Ascending aorta (tissue), 2 donors: Measurements from ENCODE around the gene FBXO28. TPM values are rescaled to one million over a fixed set of nuclear protein-coding genes. Genes with fewer than 3 reads are reported as not detected.

Experiments used
- DNase-seq, 2 donors: peaks; one replicate each; pipeline ENCODE4 v3.0.0-alpha.2; 2019; ENCODE audit warnings: low spot score in 2 of 2
- H3K27ac ChIP-seq, 2 donors: fragments of 200-600 bp; sonication (generic); one replicate each; pipeline ENCODE4 v1.5.1; 2016 to 2017; ENCODE audit warnings: mild to moderate bottlenecking in 1 of 2
- H3K27me3 ChIP-seq: fragments of 200-600 bp; sonication (generic); one replicate; pipeline ENCODE4 v1.5.1; 2017
- H3K36me3 ChIP-seq, 2 donors: fragments of 200-600 bp; sonication (generic); one replicate each; pipeline ENCODE4 v1.5.1; 2016
- H3K4me1 ChIP-seq, 2 donors: fragments of 200-600 bp; sonication (generic); one replicate each; pipeline ENCODE4 v1.5.1; 2016 to 2017; ENCODE audit warnings: mild to moderate bottlenecking in 1 of 2
- H3K4me3 ChIP-seq, 2 donors: fragments of 200-600 bp; sonication (generic); one replicate each; pipeline ENCODE4 v1.5.1; 2016 to 2017; ENCODE audit warnings: mild to moderate bottlenecking in 1 of 2
- H3K9me3 ChIP-seq, 2 donors: fragments of 200-600 bp; sonication (generic); one replicate each; pipeline ENCODE4 v1.5.1; 2016
- intact Hi-C: fragments of 100-400 bp; cut with DNase I; formaldehyde crosslinking; loops from one replicate; pipeline ENCODE4 v1.15.1; 2023
- total RNA-seq: library from RNA; depleted of rRNA; stranded (reverse); fragments of >200 nt; gene quantifications from one replicate; pipeline ENCODE4 v1.1.0, GENCODE V29; 2016
- TF ChIP-seq, protein P1 (sequence below), 3 experiments: fragments of 200-600 bp in 2 of 3; fragments of 450-650 bp in 1 of 3; sonication (generic) in 2 of 3; IDR thresholded peaks; one replicate each; pipeline ENCODE4 v1.5.1; 2016 to 2019; ENCODE audit warnings: antibody characterized with exemption in 3 of 3, mild to moderate bottlenecking in 1 of 3, moderate library complexity in 1 of 3

Gene FBXO28
- total RNA-seq, 1 donor from 2014 or later = 4.8 TPM

DNA sequence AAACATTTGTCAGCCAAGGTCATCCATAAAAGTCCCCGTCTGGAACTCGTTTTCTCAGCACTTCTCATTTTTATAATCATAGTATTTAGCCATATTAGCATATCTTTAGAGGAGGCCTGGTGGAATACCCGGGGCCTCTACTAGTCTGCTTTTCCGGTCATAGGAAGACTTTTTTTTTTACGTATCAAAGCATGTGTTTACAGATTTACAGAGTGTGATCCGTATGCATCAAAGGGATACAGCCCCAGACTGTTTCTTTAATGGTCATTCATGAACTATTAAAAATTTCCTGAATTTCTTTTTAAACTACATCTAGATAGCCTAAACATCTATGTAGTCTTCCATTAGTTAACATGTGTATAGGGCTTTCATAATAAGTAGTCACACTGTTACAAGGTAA is 45.6 kb downstream of the FBXO28 start:
- no peaks in the 10 kb centered on the region for H3K4me1 ChIP-seq
- no peaks in the 10 kb centered on the region for H3K9me3 ChIP-seq
- no peak overlapping the region for H3K27ac ChIP-seq
- no peak overlapping the region for H3K4me3 ChIP-seq
- intact Hi-C loops = no loop called here
- TF ChIP-seq, protein P1, sequence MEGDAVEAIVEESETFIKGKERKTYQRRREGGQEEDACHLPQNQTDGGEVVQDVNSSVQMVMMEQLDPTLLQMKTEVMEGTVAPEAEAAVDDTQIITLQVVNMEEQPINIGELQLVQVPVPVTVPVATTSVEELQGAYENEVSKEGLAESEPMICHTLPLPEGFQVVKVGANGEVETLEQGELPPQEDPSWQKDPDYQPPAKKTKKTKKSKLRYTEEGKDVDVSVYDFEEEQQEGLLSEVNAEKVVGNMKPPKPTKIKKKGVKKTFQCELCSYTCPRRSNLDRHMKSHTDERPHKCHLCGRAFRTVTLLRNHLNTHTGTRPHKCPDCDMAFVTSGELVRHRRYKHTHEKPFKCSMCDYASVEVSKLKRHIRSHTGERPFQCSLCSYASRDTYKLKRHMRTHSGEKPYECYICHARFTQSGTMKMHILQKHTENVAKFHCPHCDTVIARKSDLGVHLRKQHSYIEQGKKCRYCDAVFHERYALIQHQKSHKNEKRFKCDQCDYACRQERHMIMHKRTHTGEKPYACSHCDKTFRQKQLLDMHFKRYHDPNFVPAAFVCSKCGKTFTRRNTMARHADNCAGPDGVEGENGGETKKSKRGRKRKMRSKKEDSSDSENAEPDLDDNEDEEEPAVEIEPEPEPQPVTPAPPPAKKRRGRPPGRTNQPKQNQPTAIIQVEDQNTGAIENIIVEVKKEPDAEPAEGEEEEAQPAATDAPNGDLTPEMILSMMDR (IDR thresholded peaks at IDR 0.05) = no peak
- H3K36me3 ChIP-seq = peaks cover 26 to 43% of the 10 kb centered on the region in 2 donors
- H3K27me3 ChIP-seq = no peaks in the 10 kb centered on the region
- no peak for DNase-seq

DNA sequence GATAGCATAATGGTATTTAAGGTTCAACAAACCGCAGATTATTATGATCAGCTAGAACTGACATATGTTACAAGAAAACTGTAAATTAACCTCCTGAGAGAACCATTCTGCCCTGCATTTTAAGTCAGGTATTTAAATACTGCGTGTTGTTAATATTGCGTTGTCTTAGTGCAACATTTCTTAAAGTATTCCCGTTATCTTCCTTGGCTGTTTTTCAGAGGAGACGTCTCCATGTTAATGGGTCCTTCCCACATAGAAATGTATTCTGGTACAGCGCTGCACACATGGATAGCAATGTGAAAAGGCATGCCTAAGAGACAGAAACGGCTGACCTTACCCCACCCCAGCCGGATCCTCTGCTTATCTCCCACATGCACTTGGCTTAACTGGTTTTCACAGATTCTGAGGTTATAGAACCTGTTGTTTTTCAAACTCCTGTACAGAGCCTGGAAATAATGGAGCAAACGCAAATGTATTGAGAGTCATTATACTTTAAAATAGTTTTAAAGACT is 46.3 kb downstream of the FBXO28 start:
- peaks cover 26 to 43% of the 10 kb centered on the region in 2 donors for H3K36me3 ChIP-seq
- intact Hi-C loops = no loop called here
- H3K4me3 ChIP-seq = no peak overlapping the region
- H3K4me1 ChIP-seq = no peaks in the 10 kb centered on the region
- no peak for DNase-seq
- TF ChIP-seq, protein P1 (IDR thresholded peaks at IDR 0.05) = no peak
- H3K27ac ChIP-seq = no peak overlapping the region
- no peaks in the 10 kb centered on the region for H3K27me3 ChIP-seq
- no peaks in the 10 kb centered on the region for H3K9me3 ChIP-seq

DNA sequence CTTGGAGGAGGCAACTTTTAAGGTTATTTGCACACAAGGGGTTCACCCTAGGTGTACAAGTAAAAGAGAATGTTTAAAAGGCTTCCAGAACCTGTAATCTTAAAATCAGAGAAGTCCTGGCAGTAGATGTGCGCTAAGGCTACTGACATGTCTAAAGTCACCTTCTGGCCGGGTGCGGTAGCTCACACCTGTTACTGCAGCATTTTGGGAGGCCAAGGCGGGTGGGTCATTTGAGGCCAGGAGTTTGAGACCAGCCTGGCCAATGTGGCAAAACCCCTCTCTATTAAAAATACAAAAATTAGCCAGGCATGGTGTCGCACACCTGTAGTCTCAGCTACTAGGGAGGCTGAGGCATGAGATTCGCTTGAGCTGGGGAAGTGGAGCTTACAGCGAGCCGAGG is 48.9 kb downstream of the FBXO28 start:
- no peaks in the 10 kb centered on the region for H3K9me3 ChIP-seq
- no peaks in the 10 kb centered on the region for H3K27me3 ChIP-seq
- intact Hi-C loops = no loop called here
- peaks cover 14 to 32% of the 10 kb centered on the region in 2 donors for H3K36me3 ChIP-seq
- no peaks in the 10 kb centered on the region for H3K4me1 ChIP-seq
- no peak for DNase-seq
- no peak overlapping the region for H3K4me3 ChIP-seq
- no peak overlapping the region for H3K27ac ChIP-seq
- TF ChIP-seq, protein P1 (IDR thresholded peaks at IDR 0.05) = no peak

DNA sequence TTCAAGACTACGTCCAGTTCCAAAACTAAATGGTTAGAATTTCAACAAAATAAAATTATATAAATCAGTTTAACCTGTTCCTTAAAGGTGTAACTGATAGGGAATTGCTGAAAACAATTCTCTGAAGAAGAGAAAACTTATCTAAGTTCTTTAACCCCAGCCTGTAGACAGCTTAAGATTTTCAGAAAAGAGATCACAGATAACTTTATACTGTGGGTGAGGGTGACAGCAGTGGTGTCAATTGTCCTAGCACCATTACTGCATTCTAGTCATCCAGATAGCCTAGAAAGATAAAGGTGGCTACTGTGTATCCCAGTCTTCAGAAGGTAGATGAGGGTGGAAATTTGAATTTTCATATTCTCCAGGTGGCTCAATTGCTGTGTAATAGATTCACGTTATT is 49.4 kb downstream of the FBXO28 start:
- Histone ChIP-seq H3K4me1 (peaks cover 0 to 1% of the 10 kb centered on the region in 2 donors), H3K9me3 (no peaks in the 10 kb centered on the region), H3K27me3 (no peaks in the 10 kb centered on the region), H3K27ac (no peak overlapping the region), H3K36me3 (peaks cover 12 to 26% of the 10 kb centered on the region in 2 donors), H3K4me3 (no peak overlapping the region)
- no peak for DNase-seq
- TF ChIP-seq, protein P1 (IDR thresholded peaks at IDR 0.05) = no peak
- intact Hi-C loops = no loop called here

DNA sequence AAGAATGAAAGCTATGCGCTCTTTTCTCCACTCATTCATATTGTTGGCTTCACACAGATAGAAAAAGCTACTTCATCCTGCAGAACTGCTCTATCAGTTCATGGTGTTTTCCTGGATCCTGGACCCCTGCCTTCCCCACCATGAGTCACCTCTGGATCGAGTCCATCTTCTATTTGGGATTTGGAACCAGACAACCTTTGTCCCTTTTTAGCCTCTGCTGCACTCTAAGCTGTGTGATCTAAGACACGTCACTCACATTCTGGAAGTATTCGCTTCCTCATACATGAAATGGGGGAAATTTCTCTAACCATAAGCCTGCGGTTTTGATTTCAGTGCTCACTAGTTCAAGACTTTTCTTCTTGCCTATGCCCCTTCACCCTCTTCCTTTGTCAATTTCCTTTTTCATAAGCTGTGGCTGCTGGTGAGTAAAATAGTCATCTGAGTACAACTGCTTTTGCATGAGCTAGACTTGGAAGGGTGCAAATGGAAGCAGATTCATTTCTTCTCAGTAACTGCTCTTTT is 55.0 kb downstream of the FBXO28 start:
- peaks cover 6 to 12% of the 10 kb centered on the region in 2 donors for H3K4me1 ChIP-seq

More for the DNA sequence above, 55.0 kb downstream of the FBXO28 start:
- Histone ChIP-seq H3K27ac (peak overlapping the region; percentile 71 to 72), H3K27me3 (no peaks in the 10 kb centered on the region), H3K9me3 (no peaks in the 10 kb centered on the region), H3K4me3 (peak overlapping the region in 1 of 2 donors; percentile 1), H3K36me3 (no peaks in the 10 kb centered on the region)
- intact Hi-C loops = no loop called here
- TF ChIP-seq, protein P1 (IDR thresholded peaks at IDR 0.05) = no peak
- peak in 1 of 2 donors; percentile 85 for DNase-seq
